SKM-1 (cell line): ENCODE measurements around the gene KDM2A.
"Not testable (repeated sequence)": the region's sequence is repeated elsewhere in the genome, so short reads cannot be mapped to it uniquely, and the experiment has no call there.

Source experiments
- DNase-seq: peaks from one replicate; lab custom pipeline; 2025; ENCODE audit not compliant: unreplicated experiment; lab: John Stamatoyannopoulos, UW

KDM2A gene

GRCh38 chr11:67117672-67118180 lies 1.3 kb upstream of the KDM2A start:
- DNase-seq = no peak

- DNase-seq = no peak
These were observed 789 bp upstream of the KDM2A start for GRCh38 chr11:67118181-67118766.

- no peak for DNase-seq
These were observed 725 bp downstream of the KDM2A start for GRCh38 chr11:67119585-67120391.

GRCh38 chr11:67120456-67120855 lies 1.4 kb downstream of the KDM2A start:
- DNase-seq = no peak

- peak; percentile 91 for DNase-seq
These were observed 2.0 kb downstream of the KDM2A start for GRCh38 chr11:67120881-67121710.

GRCh38 chr11:67123801-67124200 lies 4.7 kb downstream of the KDM2A start:
- not testable (repeated sequence) for DNase-seq

- DNase-seq = not testable (repeated sequence)
These were observed 7.2 kb downstream of the KDM2A start for GRCh38 chr11:67126243-67126642.

- DNase-seq = no peak
These were observed 7.9 kb downstream of the KDM2A start for GRCh38 chr11:67126986-67127385.

GRCh38 chr11:67130861-67131260 lies 11.8 kb downstream of the KDM2A start:
- not testable (repeated sequence) for DNase-seq

- DNase-seq = no peak
These were observed 17.1 kb downstream of the KDM2A start for GRCh38 chr11:67136156-67136555.

GRCh38 chr11:67138922-67139321 lies 19.9 kb downstream of the KDM2A start:
- no peak for DNase-seq

GRCh38 chr11:67146516-67147226 lies 27.6 kb downstream of the KDM2A start:
- DNase-seq = no peak

GRCh38 chr11:67153971-67154370 lies 34.9 kb downstream of the KDM2A start:
- no peak for DNase-seq

- DNase-seq = no peak
These were observed 35.7 kb downstream of the KDM2A start for GRCh38 chr11:67154726-67155125.

- no peak for DNase-seq
These were observed 38.6 kb downstream of the KDM2A start for GRCh38 chr11:67157691-67158090.

GRCh38 chr11:67158221-67158620 lies 39.2 kb downstream of the KDM2A start:
- DNase-seq = no peak

GRCh38 chr11:67160045-67160444 lies 41.0 kb downstream of the KDM2A start:
- DNase-seq = no peak

- no peak for DNase-seq
These were observed 42.1 kb downstream of the KDM2A start for GRCh38 chr11:67160872-67161783.

- no peak for DNase-seq
These were observed 43.9 kb downstream of the KDM2A start for GRCh38 chr11:67163006-67163405.

GRCh38 chr11:67165623-67166022 lies 46.6 kb downstream of the KDM2A start:
- DNase-seq = no peak
